GM12878 (cell line): ENCODE data around the gene MROH7. TPM values are rescaled to one million over a fixed set of nuclear protein-coding genes. Genes with fewer than 3 reads are reported as not detected.

Experiments
- ATAC-seq: fragments of 200-7000 bp; cut with Tn5 transposase; 3 replicates; pipeline ENCODE4 v1.9.1; 2020; ENCODE audit warnings: mild to moderate bottlenecking, moderate library complexity
- BruUV-seq: library from RNA; stranded (reverse); fragments of 400-500 nt; replicated peaks from 2 replicates; lab custom pipeline; 2021; lab: Mats Ljungman, UMichigan
- CTCF ChIA-PET: fragments of 300-600 bp; sonication (Branson Sonifier 250); formaldehyde crosslinking; extraction: SDS; loops from one replicate; lab custom pipeline; 2021; ENCODE audit warnings: inconsistent platforms; lab: Yijun Ruan, JAX
- POLR2A ChIA-PET: fragments of 350-600 bp; formaldehyde crosslinking; extraction: SDS; loops from one replicate; lab custom pipeline; 2021; ENCODE audit warnings: inconsistent platforms; lab: Charles Lee
- RAD21 ChIA-PET: fragments of 300-600 bp; sonication (Branson Sonifier 250); formaldehyde crosslinking; loops from one replicate; lab custom pipeline; 2023; ENCODE audit warnings: antibody characterized with exemption; ENCODE audit not compliant: unreplicated experiment; lab: Charles Lee
- SMC1A ChIA-PET: fragments of 300-600 bp; sonication (Branson Sonifier 250); formaldehyde crosslinking; loops from one replicate; lab custom pipeline; 2023; ENCODE audit not compliant: unreplicated experiment, uncharacterized antibody; lab: Charles Lee
- DNase-seq: peaks from one replicate; pipeline ENCODE4 v3.0.0-alpha.2; 2011; ENCODE audit warnings: low read depth, low spot score
- FAIRE-seq: peaks from 3 replicates; lab custom pipeline; 2011; peaks lifted over from hg19 to GRCh38; lab: Jason Lieb, UNC
- H2AFZ ChIP-seq: 2 replicates; pipeline ENCODE4 v1.6.0; 2011; ENCODE audit warnings: low read depth, low read length, control low read depth; ENCODE audit not compliant: control insufficient read depth
- H3K27ac ChIP-seq: 2 replicates; pipeline ENCODE4 v1.5.1; 2011; ENCODE audit warnings: control low read depth; ENCODE audit not compliant: control insufficient read depth, insufficient read depth
- H3K27me3 ChIP-seq, 2 experiments: replicated peaks in 1 of 2; 2 replicates each; pipeline versions ENCODE4 v1.6.0 to v1.6.1; 2011; ENCODE audit warnings: low read length in 1 of 2; ENCODE audit not compliant: control insufficient read depth in 2 of 2, insufficient read depth in 2 of 2
- H3K36me3 ChIP-seq, 2 experiments: 2 replicates each; pipeline ENCODE4 v1.5.1; 2011; ENCODE audit warnings: low read length in 1 of 2; ENCODE audit not compliant: control insufficient read depth in 2 of 2, insufficient read depth in 2 of 2
- H3K4me1 ChIP-seq: 2 replicates; pipeline ENCODE4 v1.6.1; 2011; ENCODE audit warnings: mild to moderate bottlenecking, low read length, moderate library complexity, mixed read lengths; ENCODE audit not compliant: control insufficient read depth, insufficient read depth
- H3K4me2 ChIP-seq: 2 replicates; pipeline ENCODE4 v1.6.0; 2011; ENCODE audit warnings: control low read depth; ENCODE audit not compliant: control insufficient read depth, insufficient read depth
- H3K4me3 ChIP-seq: fragments of 200-600 bp; sonication (generic); 2 replicates; pipeline ENCODE4 v1.5.1; 2016
- H3K79me2 ChIP-seq: 2 replicates; pipeline ENCODE4 v1.6.0; 2011; ENCODE audit warnings: low read length; ENCODE audit not compliant: control insufficient read depth, insufficient read depth
- H3K9ac ChIP-seq: 2 replicates; pipeline ENCODE4 v1.8.0; 2011; ENCODE audit warnings: low read length, control low read depth, mixed read lengths; ENCODE audit not compliant: control insufficient read depth, insufficient read depth
- H3K9me3 ChIP-seq: replicated peaks from 3 replicates; pipeline ENCODE4 v1.5.1; 2011; ENCODE audit warnings: mild to moderate bottlenecking, low read length; ENCODE audit not compliant: control insufficient read depth, insufficient read depth
- H4K20me1 ChIP-seq: 2 replicates; pipeline ENCODE4 v1.6.0; 2011; ENCODE audit not compliant: control insufficient read depth, insufficient read depth
- BHLHE40 ChIP-seq, 2 experiments: fragments of 450-650 bp in 1 of 2; IDR thresholded peaks; 2 replicates each; pipeline ENCODE4 v1.6.1; 2011 to 2017; ENCODE audit warnings: low read depth in 2 of 2, borderline replicate concordance in 1 of 2, improper control_type of control experiment in 1 of 2, low read length in 1 of 2, mild to moderate bottlenecking in 1 of 2
- BRCA1 ChIP-seq: IDR thresholded peaks from 2 replicates; pipeline ENCODE4 v1.6.1; 2011; ENCODE audit warnings: low read depth, low read length, improper control_type of control experiment
- ESRRA ChIP-seq: IDR thresholded peaks from 2 replicates; pipeline ENCODE4 v1.6.1; 2012; ENCODE audit warnings: mild to moderate bottlenecking, low read length, improper control_type of control experiment
- EZH2 ChIP-seq: IDR thresholded peaks from 2 replicates; pipeline ENCODE4 v1.6.1; 2012; ENCODE audit warnings: low read depth, mild to moderate bottlenecking, control low read depth, inconsistent platforms, low read length, borderline replicate concordance; ENCODE audit not compliant: control insufficient read depth
- FOS ChIP-seq: IDR thresholded peaks from 3 replicates; pipeline ENCODE4 v1.6.1; 2011; ENCODE audit warnings: borderline replicate concordance; ENCODE audit not compliant: insufficient read length; ENCODE audit errors: extremely low read depth
- GABPA ChIP-seq: IDR thresholded peaks from 2 replicates; pipeline ENCODE4 v1.6.1; 2014; ENCODE audit warnings: antibody characterized with exemption, low read depth, mild to moderate bottlenecking, inconsistent platforms
- HDAC2 ChIP-seq: fragments of 200-600 bp; sonication (generic); IDR thresholded peaks from 2 replicates; pipeline ENCODE4 v1.6.1; 2017
- JUNB ChIP-seq: IDR thresholded peaks from 2 replicates; pipeline ENCODE4 v1.6.1; 2016; ENCODE audit warnings: antibody characterized with exemption, mild to moderate bottlenecking
- MYB ChIP-seq: fragments of 150-350 bp; IDR thresholded peaks from 2 replicates; pipeline ENCODE4 v1.6.1; 2014; ENCODE audit warnings: mild to moderate bottlenecking, low read depth, low read length, borderline replicate concordance
- NBN ChIP-seq: fragments of 450-650 bp; IDR thresholded peaks from 2 replicates; pipeline ENCODE4 v1.6.1; 2016
- RELB ChIP-seq: fragments of 450-650 bp; IDR thresholded peaks from 2 replicates; pipeline ENCODE4 v1.6.1; 2017; ENCODE audit warnings: low read depth, mild to moderate bottlenecking, moderate library complexity
- SRF ChIP-seq, 2 experiments: IDR thresholded peaks; 2 replicates each; pipeline ENCODE4 v1.6.1; 2011; ENCODE audit warnings: low read depth in 2 of 2, low read length in 2 of 2, mild to moderate bottlenecking in 1 of 2, moderate library complexity in 1 of 2
- STAT1 ChIP-seq: fragments of 450-650 bp; conservative IDR thresholded peaks from 2 replicates; pipeline ENCODE4 v1.6.1; 2014; ENCODE audit warnings: antibody characterized with exemption, mild to moderate bottlenecking
- TCF3 ChIP-seq: IDR thresholded peaks from 2 replicates; pipeline ENCODE4 v1.6.1; 2012; ENCODE audit warnings: low read depth, mild to moderate bottlenecking, low read length, borderline replicate concordance; ENCODE audit not compliant: insufficient read depth
- ZNF384 ChIP-seq: IDR thresholded peaks from 2 replicates; pipeline ENCODE4 v1.6.1; 2012; ENCODE audit warnings: low read depth, mild to moderate bottlenecking, low read length, improper control_type of control experiment, borderline replicate concordance
- WGBS: methylation state at CpG from one replicate; pipeline ENCODE4 v1.1.6; 2016; ENCODE audit warnings: low lambda C conversion rate; ENCODE audit not compliant: insufficient replicate concordance, insufficient coverage; ENCODE audit errors: missing lambda C conversion rate; 5-methylcytosine and 5-hydroxymethylcytosine counted together
- in situ Hi-C: fragments of 300-500 bp; cut with MboI; formaldehyde crosslinking; loops from 9 replicates; pipeline ENCODE4 v1.14.3; 2018; ENCODE audit warnings: mixed read lengths
- intact Hi-C: fragments of 100-400 bp; cut with micrococcal nuclease; formaldehyde crosslinking; loops from one replicate; pipeline ENCODE4 v1.14.2; 2022; ENCODE audit not compliant: unreplicated experiment
- polyA plus RNA-seq, 11 experiments: library from polyadenylated mRNA; depleted of rRNA in 4 of 11; unstranded in 6 of 11; stranded (reverse) in 5 of 11; fragments of >200 nt; fragmentation: Nextera tagmentation in 4 of 11; fragmentation: Illumina TruSeq in 1 of 11; extraction: Ambion mirVana in 4 of 11; extraction: Trizol in 1 of 11; gene quantifications; 1 replicate in 1 of 11; 2 replicates in 10 of 11; pipeline versions ENCODE4 v1.2.1 to v1.2.3, GENCODE V29; 2011 to 2016; ENCODE audit warnings: inconsistent platforms in 2 of 11, missing spikeins in 2 of 11, low read depth in 1 of 11
- total RNA-seq, 4 experiments: library from RNA; depleted of rRNA in 3 of 4; stranded (reverse); fragments of >200 nt in 3 of 4; fragmentation: Illumina TruSeq in 1 of 4; extraction: Trizol in 1 of 4; gene quantifications; 2 replicates each; pipeline versions ENCODE4 v1.2.1 to v1.2.3, GENCODE V29; 2013 to 2021

MROH7 gene
- total and polyA plus RNA-seq, 10 of the 15 experiments (the other 5 are each of a cell fraction or from before 2014, with no cell fraction given): 0.11 TPM; not detected in 9

- H3K9ac ChIP-seq: no peak overlapping the region
- no peak for TF ChIP-seq MYB
- TF ChIP-seq SRF (IDR thresholded peaks at IDR 0.05; ENCODE audit: low read depth in 2 of 2, low read length in 2 of 2): no peak
- no peak for TF ChIP-seq GABPA
- TF ChIP-seq EZH2: no peak
- no peak for TF ChIP-seq NBN
- TF ChIP-seq STAT1: no peak
- TF ChIP-seq ZNF384: no peak
- TF ChIP-seq JUNB: no peak
- TF ChIP-seq HDAC2: no peak
- no peak for TF ChIP-seq FOS
- no peak for TF ChIP-seq RELB
- no peak for TF ChIP-seq TCF3
- no peak for TF ChIP-seq BRCA1
- no peak for TF ChIP-seq ESRRA
- TF ChIP-seq BHLHE40 (IDR thresholded peaks at IDR 0.05; ENCODE audit: borderline replicate concordance in 1 of 2, low read depth in 2 of 2, low read length in 1 of 2): no peak
- TF ChIP-seq, all 136 proteins: peak for 0
- no peak for ATAC-seq
- intact Hi-C loops: no loop called here
- H2AFZ ChIP-seq: no peak overlapping the region
- no peaks in the 10 kb centered on the region for H3K79me2 ChIP-seq
- POLR2A ChIA-PET: no interaction called here
- peaks cover 1% of the 10 kb centered on the region; the same call in 1 of the 3 replicates for H3K9me3 ChIP-seq
- no peaks in the 10 kb centered on the region for H3K4me1 ChIP-seq
- H3K36me3 ChIP-seq: no peaks in the 10 kb centered on the region
- H3K27me3 ChIP-seq: no peaks in the 10 kb centered on the region
- BruUV-seq: no TSS peak
- RAD21 ChIA-PET: interaction anchor here (1.5 kb wide), 1 partner anchor 133 kb away, joined by 3 read pairs; the partner anchor contains the start of gene TTC22
- no peak for DNase-seq
- no peak overlapping the region for H3K4me2 ChIP-seq
- no peak for FAIRE-seq
- H3K4me3 ChIP-seq: no peak overlapping the region
- CTCF ChIA-PET: interaction anchor here (2.4 kb wide), 1 partner anchor 134 kb away, joined by 10 read pairs; the partner anchor contains the start of gene TTC22
- WGBS: 2% methylated on average over 2 of the region's 2 CpGs
- SMC1A ChIA-PET: no interaction called here
- no peaks in the 10 kb centered on the region for H4K20me1 ChIP-seq
- H3K27ac ChIP-seq: no peak overlapping the region
- in situ Hi-C loops: loop anchor here (5.0 kb wide), 1 partner anchor 145 kb away; no protein-coding TSS in a partner anchor
Measured at GRCh38 chr1:54667797-54668196, 26.2 kb downstream of the MROH7 start.
